Liver (tissue), 4 donors: Measurements from ENCODE around the gene GALNT16. TPM values are rescaled to one million over a fixed set of nuclear protein-coding genes. Genes with fewer than 3 reads are reported as not detected.

ENCODE experiments used
- polyA plus RNA-seq, 2 donors: library from polyadenylated mRNA; stranded (reverse) in 1 of 2; unstranded in 1 of 2; fragments of 200-250 nt in 1 of 2; fragments of >200 nt in 1 of 2; fragmentation: Nextera tagmentation in 1 of 2; extraction: Ambion mirVana in 1 of 2; gene quantifications; one replicate each; pipeline versions ENCODE4 v1.2.1 to v1.2.3, GENCODE V29; 2013 to 2015
- total RNA-seq, 2 donors: library from RNA; depleted of rRNA; stranded (reverse); fragments of >200 nt; gene quantifications; one replicate each; pipeline ENCODE4 v1.2.3, GENCODE V29; 2014
- donor health status: healthy.
- donor health status: healthy.
- donor health status: healthy.

GALNT16 gene
- total and polyA plus RNA-seq, 4 donors, result 0.25 to 1.2 (median 0.71) TPM

Other genes with a start within 250 kb of the GALNT16 start
- 10 to 100 TPM; 12.9 to 18.1 TPM for gene DCAF5, start 107.0 kb upstream of the GALNT16 start, total RNA-seq
- 10 to 100 TPM; 13.8 to 15.2 TPM for gene DCAF5, start 107.0 kb upstream of the GALNT16 start, polyA plus RNA-seq
- 1 to 10 TPM; 5.3 to 8.8 TPM for gene EXD2, start 68.7 kb upstream of the GALNT16 start, total RNA-seq
- 1 to 10 TPM; 4.7 to 4.8 TPM for gene EXD2, start 68.7 kb upstream of the GALNT16 start, polyA plus RNA-seq
- gene ERH, start 138.1 kb downstream of the GALNT16 start, total RNA-seq, result 10 to 100 TPM; 56.5 to 78.0 TPM
- 10 to 100 TPM; 49.2 to 70.3 TPM for gene ERH, start 138.1 kb downstream of the GALNT16 start, polyA plus RNA-seq
- gene SLC39A9, start 138.5 kb downstream of the GALNT16 start, total RNA-seq, result 100 to 1,000 TPM in 1 of 2 donors, 10 to 100 TPM in 1; 55.6 to 140 TPM
- gene SLC39A9, start 138.5 kb downstream of the GALNT16 start, polyA plus RNA-seq, result 10 to 100 TPM; 28.7 to 30.6 TPM
- gene PLEKHD1, start 224.6 kb downstream of the GALNT16 start, total RNA-seq, result under 1 TPM; 0.05 to 0.08 TPM
- gene PLEKHD1, start 224.6 kb downstream of the GALNT16 start, polyA plus RNA-seq, result under 1 TPM in 1 of 2 donors, not detected in 1; 0.06 TPM